Muscle of leg (tissue), 11 donors: ENCODE data around the gene RPL26. TPM values are rescaled to one million over a fixed set of nuclear protein-coding genes. Genes with fewer than 3 reads are reported as not detected.
"Not testable (repeated sequence)": the region's sequence is repeated elsewhere in the genome, so short reads cannot be mapped to it uniquely, and the experiment has no call there.

Experiments
- DNase-seq: peaks from one replicate; pipeline ENCODE4 v3.0.0; 2013
- H3K27ac ChIP-seq: one replicate; pipeline ENCODE4 v1.5.1; 2013; ENCODE audit warnings: mild to moderate bottlenecking, low read length, control low read depth
- H3K27me3 ChIP-seq: one replicate; pipeline ENCODE4 v1.6.1; 2013; ENCODE audit warnings: low read length; ENCODE audit not compliant: control insufficient read depth, insufficient read depth
- H3K36me3 ChIP-seq: one replicate; pipeline ENCODE4 v1.6.1; 2013; ENCODE audit warnings: low read length; ENCODE audit not compliant: control insufficient read depth, insufficient read depth
- H3K4me1 ChIP-seq: one replicate; pipeline ENCODE4 v1.6.1; 2013; ENCODE audit warnings: low read length; ENCODE audit not compliant: control insufficient read depth, insufficient read depth
- H3K4me3 ChIP-seq: one replicate; pipeline ENCODE4 v1.5.1; 2013; ENCODE audit warnings: low read length, control low read depth
- H3K9me3 ChIP-seq: replicated peaks from 2 replicates; pipeline ENCODE4 v1.6.1; 2013; ENCODE audit warnings: low read depth, low read length; ENCODE audit not compliant: control insufficient read depth
- WGBS: methylation state at CpG from one replicate; pipeline ENCODE4 v1.1.5; 2013; ENCODE audit warnings: missing lambda C conversion rate; ENCODE audit not compliant: insufficient coverage; 5-methylcytosine and 5-hydroxymethylcytosine counted together
- polyA plus RNA-seq, 8 donors: library from polyadenylated mRNA; unstranded; fragments of 120-200 nt; gene quantifications; one replicate each; pipeline versions ENCODE4 v1.2.1 to v1.2.3, GENCODE V29; 2013; ENCODE audit warnings: inconsistent platforms in 1 of 8, low replicate concordance in 1 of 8; ENCODE audit not compliant: insufficient read length in 8 of 8, insufficient read depth in 1 of 8
- total RNA-seq: library from RNA; stranded (reverse); fragments of 120-200 nt; gene quantifications from one replicate; pipeline ENCODE4 v1.2.4, GENCODE V29; 2013

The RPL26 gene
- total and polyA plus RNA-seq, 9 donors = 2,833 to 7,287 (median 3,243) TPM

DNA sequence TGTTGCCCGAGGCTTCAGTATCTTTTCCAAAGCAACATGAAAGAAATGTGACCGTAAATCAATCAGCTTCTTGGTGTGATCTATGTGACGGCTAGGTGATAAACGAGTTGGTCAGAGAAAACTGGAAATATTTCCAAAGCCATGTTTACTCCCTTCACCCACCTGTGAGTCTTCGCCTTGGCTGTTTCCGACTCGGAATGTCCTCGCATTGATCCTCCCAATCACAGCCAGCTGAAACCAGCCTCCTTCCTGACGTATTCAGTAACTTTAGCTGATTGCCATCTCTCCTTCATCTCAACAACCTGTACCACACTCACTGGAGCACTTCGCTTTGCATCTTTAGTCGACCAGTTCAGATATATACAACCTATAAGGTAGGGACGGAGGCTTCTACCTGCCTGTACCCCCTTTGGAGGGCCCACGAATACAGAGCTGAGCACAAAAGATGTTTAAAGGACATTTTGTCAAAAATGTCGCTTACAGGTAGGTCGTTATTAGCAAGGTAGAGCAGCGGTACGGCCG, 7.2 kb downstream of the RPL26 start:
- 16% methylated on average over 9 of the region's 18 CpGs for WGBS
- H3K27me3 ChIP-seq = no peaks in the 10 kb centered on the region
- DNase-seq = peak; percentile 43
- peaks cover 22% of the 10 kb centered on the region for H3K4me1 ChIP-seq
- no peaks in the 10 kb centered on the region for H3K9me3 ChIP-seq
- peak overlapping the region; percentile 93 for H3K27ac ChIP-seq
- H3K4me3 ChIP-seq = peak overlapping the region; percentile 88
- peaks cover 41% of the 10 kb centered on the region for H3K36me3 ChIP-seq

DNA sequence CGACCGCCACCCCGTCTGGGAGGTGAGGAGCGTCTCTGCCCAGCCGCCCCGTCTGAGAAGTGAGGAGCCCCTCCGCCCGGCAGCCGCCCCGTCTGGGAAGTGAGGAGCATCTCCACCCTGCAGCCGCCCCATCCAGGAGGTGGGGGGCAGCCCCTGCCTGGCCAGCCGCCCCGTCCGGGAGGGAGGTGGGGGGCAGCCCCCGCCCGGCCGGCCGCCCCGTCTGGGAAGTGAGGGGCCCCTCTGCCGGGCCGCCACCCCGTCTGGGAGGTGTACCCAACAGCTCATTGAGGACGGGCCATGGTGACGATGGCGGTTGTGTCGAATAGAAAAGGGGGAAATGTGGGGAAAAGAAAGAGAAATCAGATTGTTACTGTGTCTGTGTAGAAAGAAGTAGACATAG, 9.1 kb downstream of the RPL26 start:
- peaks cover 22% of the 10 kb centered on the region for H3K4me1 ChIP-seq
- not testable (repeated sequence) for DNase-seq, H3K9me3 ChIP-seq, H3K27me3 ChIP-seq, H3K4me3 ChIP-seq, H3K27ac ChIP-seq
- peaks cover 38% of the 10 kb centered on the region for H3K36me3 ChIP-seq
- WGBS = 86% methylated on average over 15 of the region's 26 CpGs

GRCh38 chr17:8372422-8372821, 10.6 kb downstream of the RPL26 start:
- Histone ChIP-seq H3K4me3 (no peak overlapping the region), H3K27me3 (no peaks in the 10 kb centered on the region), H3K4me1 (peaks cover 22% of the 10 kb centered on the region), H3K36me3 (peaks cover 35% of the 10 kb centered on the region), H3K9me3 (no peaks in the 10 kb centered on the region), H3K27ac (no peak overlapping the region)
- 96% methylated on average over 5 of the region's 7 CpGs for WGBS
- no peak for DNase-seq

GRCh38 chr17:8371786-8372185, 11.2 kb downstream of the RPL26 start:
- Histone ChIP-seq H3K27ac (no peak overlapping the region), H3K9me3 (no peaks in the 10 kb centered on the region)

GRCh38 chr17:8369944-8370343, 13.0 kb downstream of the RPL26 start:
- DNase-seq = no peak
- Histone ChIP-seq H3K27ac (no peak overlapping the region), H3K27me3 (no peaks in the 10 kb centered on the region), H3K36me3 (peaks cover 37% of the 10 kb centered on the region), H3K9me3 (no peaks in the 10 kb centered on the region), H3K4me1 (peaks cover 10% of the 10 kb centered on the region), H3K4me3 (no peak overlapping the region)
- WGBS = 100% methylated on average over 5 of the region's 8 CpGs

More at GRCh38 chr17:8371786-8372185, 11.2 kb downstream of the RPL26 start:
- H3K27me3 ChIP-seq = no peaks in the 10 kb centered on the region
- H3K4me3 ChIP-seq = no peak overlapping the region
- H3K4me1 ChIP-seq = peaks cover 20% of the 10 kb centered on the region
- H3K36me3 ChIP-seq = peaks cover 34% of the 10 kb centered on the region
- DNase-seq = no peak
- WGBS = 31% methylated on average over 2 of the region's 4 CpGs

DNA sequence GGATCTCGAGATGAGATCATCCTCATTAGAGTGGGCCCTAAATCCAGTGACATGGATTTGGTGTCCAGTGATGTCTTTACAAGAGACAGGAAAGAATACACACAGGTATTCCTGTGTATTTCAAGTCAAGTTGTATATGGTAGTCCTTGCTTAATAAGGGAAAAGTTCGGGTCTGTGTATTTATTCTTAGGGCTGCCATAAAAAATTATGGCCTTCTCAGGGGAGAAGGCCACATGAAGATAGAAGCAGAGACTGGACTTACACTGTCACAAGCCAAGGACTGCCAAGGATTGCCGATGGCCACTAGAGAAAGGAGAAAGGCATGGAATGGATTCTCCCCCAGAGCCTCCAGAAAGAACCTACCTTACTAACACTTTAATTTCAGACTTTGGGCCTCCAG, 14.8 kb downstream of the RPL26 start:
- Histone ChIP-seq H3K4me1 (peaks cover 10% of the 10 kb centered on the region), H3K27ac (no peak overlapping the region), H3K27me3 (no peaks in the 10 kb centered on the region), H3K9me3 (no peaks in the 10 kb centered on the region), H3K36me3 (peaks cover 41% of the 10 kb centered on the region), H3K4me3 (no peak overlapping the region)
- no peak for DNase-seq
- 90% methylated on average over 2 of the region's 3 CpGs for WGBS

GRCh38 chr17:8366231-8366630, 16.8 kb downstream of the RPL26 start:
- Histone ChIP-seq H3K27me3 (no peaks in the 10 kb centered on the region), H3K4me3 (no peak overlapping the region), H3K36me3 (peaks cover 31% of the 10 kb centered on the region), H3K27ac (peak overlapping the region; percentile 59), H3K9me3 (no peaks in the 10 kb centered on the region), H3K4me1 (peaks cover 7% of the 10 kb centered on the region)
- WGBS = no CpG with 5 or more reads among the region's 2 CpGs
- peak; percentile 47 for DNase-seq

DNA sequence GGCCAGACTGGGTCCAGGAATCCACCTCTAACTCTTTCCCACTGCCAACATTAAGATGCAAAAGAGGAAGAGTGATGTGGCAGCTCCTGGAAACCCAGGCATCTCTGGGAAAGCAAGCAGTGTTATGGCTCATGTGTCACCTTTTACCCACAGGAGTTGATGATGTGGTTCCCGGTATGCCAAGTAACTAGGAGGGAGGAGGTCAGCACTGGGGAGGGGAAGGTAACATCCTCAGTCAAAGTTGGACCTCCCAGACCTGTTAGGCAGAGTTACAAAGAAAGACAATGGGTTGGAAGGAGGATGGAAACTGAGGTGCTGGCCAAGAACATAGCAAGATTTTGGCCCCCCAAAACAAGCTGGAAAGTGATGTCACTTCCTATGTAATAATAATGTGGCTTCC, 17.9 kb downstream of the RPL26 start:
- no CpG with 5 or more reads among the region's 1 CpG for WGBS
- DNase-seq = no peak
- H3K27me3 ChIP-seq = no peaks in the 10 kb centered on the region
- peaks cover 27% of the 10 kb centered on the region for H3K36me3 ChIP-seq
- H3K4me1 ChIP-seq = peaks cover 9% of the 10 kb centered on the region
- H3K9me3 ChIP-seq = no peaks in the 10 kb centered on the region
- no peak overlapping the region for H3K27ac ChIP-seq
- H3K4me3 ChIP-seq = no peak overlapping the region

- peak overlapping the region; percentile 13 for H3K27ac ChIP-seq
Measured at GRCh38 chr17:8362651-8363332, 20.2 kb downstream of the RPL26 start.

DNA sequence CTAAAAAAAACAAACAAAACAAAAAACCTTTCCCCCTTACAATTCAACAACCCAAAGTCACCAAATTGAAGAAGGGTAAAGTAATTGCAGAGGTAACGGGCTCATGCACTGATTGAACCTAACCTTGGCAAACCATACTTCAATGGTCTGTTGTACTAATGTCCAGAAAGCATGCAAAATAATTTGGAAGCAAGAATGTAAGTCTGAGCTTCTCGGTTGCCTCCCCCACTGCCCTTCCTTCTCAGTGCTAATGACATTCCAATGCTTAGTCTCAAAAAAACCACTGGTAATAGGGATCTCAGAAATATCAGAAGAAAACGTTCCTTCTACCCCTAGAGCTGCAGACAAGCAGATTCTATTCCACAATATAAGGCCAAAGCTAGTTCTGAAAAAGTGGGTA, 22.2 kb downstream of the RPL26 start:
- DNase-seq = no peak
- 20% methylated on average over 1 of the region's 3 CpGs for WGBS
- H3K9me3 ChIP-seq = no peaks in the 10 kb centered on the region
- H3K4me1 ChIP-seq = peaks cover 13% of the 10 kb centered on the region
- H3K4me3 ChIP-seq = no peak overlapping the region
- no peaks in the 10 kb centered on the region for H3K27me3 ChIP-seq
- H3K27ac ChIP-seq = peak overlapping the region; percentile 70
- peaks cover 4% of the 10 kb centered on the region for H3K36me3 ChIP-seq

More at GRCh38 chr17:8362651-8363332, 20.2 kb downstream of the RPL26 start:
- no peak for DNase-seq
- Histone ChIP-seq H3K9me3 (no peaks in the 10 kb centered on the region), H3K36me3 (peaks cover 7% of the 10 kb centered on the region), H3K4me1 (peaks cover 16% of the 10 kb centered on the region), H3K27me3 (no peaks in the 10 kb centered on the region), H3K4me3 (no peak overlapping the region)
- 83% methylated on average over 1 of the region's 4 CpGs for WGBS
